NCI-H460 (cell line): Measurements from ENCODE around the gene CEP89. TPM values are rescaled to one million over a fixed set of nuclear protein-coding genes. Genes with fewer than 3 reads are reported as not detected.
"Not testable (repeated sequence)": the region's sequence is repeated elsewhere in the genome, so short reads cannot be mapped to it uniquely, and the experiment has no call there.

Experiments used
- DNase-seq: peaks from one replicate; pipeline ENCODE4 v3.0.0-alpha.2; 2016; ENCODE audit warnings: low read depth; ENCODE audit errors: extremely low read depth
- total RNA-seq: library from RNA; depleted of rRNA; stranded (reverse); fragments of >200 nt; shearing (Covaris generic); gene quantifications from 2 replicates; pipeline ENCODE4 v1.2.3, GENCODE V29; 2014

CEP89 gene
- total RNA-seq, 1 experiment from 2014 or later, result 16.1 TPM

DNA sequence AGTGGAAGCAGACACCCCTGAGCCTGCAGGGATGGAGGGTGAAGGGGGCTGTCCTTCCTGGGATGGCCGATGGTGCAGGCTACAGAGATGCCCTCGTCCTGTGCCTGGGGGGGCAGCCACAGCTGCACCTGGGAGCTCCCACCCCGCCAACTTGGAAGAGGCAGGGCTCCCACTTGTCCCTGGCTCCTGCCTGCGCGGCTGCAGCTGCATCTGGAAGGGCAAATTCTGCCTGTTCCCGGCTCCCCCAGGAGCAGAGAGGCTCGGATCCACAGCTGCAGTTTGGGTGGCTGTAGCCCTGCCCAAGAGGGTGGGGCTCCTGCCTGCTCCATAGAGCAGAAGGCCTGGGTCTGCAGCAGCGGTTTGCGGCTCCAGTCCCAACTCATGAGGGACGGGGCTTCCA is 2.2 kb downstream of the CEP89 start:
- no peak for DNase-seq

DNA sequence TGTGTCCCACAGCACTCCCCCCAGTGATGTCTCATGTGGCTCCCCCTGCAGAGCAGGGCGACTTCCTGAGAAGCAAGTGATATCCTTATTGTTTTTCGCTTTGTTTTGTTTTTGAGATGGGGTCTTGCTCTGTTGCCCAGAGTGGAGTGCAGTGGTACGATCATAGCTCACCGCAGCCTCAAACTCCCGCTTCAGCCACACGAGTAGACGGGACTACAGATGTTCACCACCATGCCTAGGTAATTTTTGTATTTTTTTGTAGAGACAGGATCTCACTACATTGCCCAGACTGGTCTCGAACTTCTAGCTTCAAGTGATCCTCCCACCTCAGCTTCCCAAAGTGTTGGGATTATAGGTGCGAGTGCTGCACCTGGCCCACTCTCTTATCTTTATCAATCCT is 5.0 kb downstream of the CEP89 start:
- no peak for DNase-seq

DNA sequence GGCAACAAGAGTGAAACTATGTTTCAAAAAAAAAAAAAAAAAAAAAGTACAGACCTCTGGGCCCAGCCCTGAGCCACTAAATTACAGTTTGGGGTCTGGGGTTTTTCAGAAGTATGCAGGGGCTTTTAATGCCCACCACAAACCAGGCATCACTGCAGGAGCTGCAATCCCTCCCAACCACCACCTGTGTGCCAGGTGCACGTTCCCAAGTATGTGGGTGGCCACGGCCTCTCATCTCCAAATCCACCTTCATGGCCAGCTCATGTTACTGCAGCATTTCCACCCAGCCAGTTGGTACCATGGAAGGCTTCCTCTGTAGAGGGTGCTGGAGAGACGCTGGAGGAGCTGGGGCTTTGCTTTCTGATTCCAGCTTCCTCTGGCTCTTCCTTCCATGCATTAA is 26.5 kb downstream of the CEP89 start:
- DNase-seq, result no peak

DNA sequence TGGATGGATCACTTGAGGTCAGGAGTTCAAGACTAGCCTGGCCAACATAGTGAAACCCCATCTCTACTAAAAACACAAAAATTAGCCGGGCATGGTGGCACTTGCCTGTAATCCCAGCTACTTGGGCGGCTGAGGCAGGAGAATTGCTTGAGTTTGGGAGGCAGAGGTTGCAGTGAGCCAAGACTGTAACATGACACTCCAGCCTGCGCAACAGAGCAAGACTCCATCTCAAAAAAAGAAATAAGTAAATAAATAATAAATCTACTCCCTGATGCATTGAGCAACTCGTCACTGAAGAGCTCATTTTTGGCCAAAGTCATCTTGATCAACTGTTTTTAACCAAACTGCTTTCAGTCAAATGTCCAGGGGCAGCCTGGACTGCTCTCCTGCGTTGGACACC is 30.5 kb downstream of the CEP89 start:
- not testable (repeated sequence) for DNase-seq

DNA sequence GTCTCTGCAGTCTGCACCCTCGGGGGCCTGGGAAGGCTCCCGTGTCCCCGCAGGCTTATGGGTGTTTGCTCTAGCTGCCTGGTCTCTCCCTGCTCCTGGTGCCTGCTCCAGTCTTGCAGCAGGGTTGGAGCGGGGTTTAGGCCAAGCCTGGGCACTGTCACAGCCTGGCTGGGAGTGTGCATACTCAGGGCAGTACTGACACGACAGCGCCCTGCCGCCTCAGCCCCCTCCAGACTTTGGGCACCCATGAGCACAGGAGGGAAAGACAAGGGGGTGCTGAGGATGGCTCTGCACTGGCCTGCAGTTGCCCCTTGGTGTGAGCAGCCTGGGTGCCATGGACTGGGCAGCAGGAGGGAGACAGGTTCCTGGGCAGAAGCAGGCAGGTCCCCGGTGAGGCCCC is 35.7 kb downstream of the CEP89 start:
- DNase-seq, result no peak

DNA sequence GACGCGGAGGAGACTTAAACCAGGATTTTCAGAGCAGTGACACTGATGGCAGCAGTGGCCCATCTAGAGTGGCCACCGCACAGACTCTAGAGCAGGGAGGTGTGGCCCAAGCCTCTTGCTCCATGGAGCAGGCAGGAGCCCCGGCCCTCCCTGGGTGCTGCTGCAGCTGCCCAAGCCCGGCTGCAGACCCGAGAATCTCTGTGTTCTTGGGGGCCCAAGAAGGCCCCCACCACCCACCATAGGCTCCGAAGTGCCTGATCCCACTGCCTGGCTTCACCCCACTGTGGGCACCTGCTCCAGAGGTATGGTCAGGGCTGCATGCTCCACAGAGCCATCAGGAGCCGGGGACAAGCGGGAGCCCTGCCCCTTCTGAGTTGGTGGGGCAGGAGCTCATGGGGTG is 36.1 kb downstream of the CEP89 start:
- DNase-seq, result no peak

DNA sequence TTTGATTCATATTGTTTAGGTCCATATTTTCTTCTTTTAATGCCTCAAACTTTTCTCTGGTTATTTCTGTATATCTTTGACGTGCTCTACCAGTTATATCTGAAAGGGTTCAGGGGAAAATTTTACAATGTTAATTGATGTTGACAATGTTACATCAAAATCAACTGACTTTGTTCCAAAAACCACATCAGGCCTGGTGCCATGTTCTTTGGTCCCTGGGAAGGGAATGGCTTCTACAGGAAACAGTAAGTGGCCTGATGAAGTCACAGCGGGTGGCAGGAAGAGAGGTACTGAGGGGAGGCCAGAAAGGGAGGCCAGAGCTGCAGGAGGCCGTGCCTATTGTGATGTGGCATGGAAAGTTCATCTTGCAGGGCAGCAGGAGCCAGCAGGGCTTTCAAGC is 38.2 kb downstream of the CEP89 start:
- no peak for DNase-seq

DNA sequence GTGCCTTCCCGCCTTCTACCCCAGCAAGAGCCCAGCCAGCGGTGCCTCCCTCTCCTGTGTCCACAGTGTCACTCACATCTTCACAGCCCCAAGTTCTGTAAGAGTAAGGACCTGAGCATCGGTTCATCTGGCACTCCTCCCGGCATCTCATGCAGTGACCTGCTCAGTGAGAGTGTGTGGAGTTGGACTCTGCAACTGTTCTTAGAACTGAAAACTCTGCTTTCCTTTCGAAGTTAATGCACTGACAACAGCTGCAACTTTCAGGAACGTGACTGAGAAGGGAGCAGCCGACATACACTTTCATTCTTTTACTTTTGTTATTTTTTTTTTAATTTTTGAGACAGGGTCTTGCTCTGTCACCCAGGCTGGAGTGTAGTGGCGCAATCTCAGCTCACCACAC is 41.2 kb downstream of the CEP89 start:
- no peak for DNase-seq

DNA sequence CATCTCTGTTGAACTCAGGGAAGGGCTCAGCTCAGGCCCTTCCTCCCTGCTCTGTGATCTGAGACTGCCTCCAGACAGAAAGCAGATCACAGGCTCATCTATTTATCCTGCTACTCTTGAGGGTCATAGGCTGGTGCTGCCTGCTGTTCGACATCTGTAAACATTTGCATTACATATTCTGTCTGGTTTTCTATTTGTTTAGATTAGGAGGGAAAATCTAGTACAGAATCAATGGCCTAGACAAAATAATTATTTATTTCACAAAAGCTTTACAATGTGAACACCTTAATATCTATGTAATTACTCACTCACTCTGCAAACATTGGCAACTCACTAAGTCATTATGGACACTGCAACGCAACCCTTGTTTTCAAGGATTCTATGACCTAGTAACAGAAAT is 43.0 kb downstream of the CEP89 start:
- DNase-seq, result no peak

DNA sequence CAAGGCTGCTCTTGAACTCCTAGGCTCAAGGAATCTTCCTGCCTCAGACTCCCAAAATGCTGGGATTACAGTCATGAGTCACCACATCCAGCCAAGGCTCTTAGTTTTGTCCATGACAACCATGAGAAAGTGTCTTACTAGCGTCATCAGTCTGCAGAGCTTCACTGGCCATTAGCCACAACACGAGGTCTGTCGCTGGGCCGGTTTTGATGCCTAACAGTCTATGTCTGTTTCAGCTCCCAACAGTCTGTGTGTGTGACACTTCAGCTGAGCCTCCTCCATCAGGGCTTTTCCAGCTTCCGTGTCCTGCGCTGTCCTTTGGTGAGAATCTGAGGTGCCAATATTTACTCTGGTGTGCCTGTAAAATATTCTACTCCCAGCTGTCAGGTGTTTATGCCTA is 47.6 kb downstream of the CEP89 start:
- no peak for DNase-seq

DNA sequence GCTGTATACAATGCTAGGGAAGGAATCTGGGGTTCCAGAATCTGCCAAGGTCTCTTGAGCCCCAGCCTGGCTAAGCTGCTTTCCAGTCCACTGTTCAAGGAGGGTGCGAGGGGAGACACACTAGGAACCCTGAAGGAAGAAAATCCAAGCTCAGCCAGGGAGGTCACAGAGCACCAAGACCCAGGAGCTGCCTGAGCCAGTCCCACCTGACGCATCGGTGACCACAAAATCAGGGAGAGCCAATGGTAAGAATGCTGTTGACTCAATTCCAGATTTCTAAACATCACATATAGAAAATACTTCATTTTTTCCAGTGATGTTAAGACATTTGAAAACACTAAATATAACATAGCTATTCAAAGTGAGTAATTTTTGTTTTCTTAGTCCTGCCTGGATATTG is 50.1 kb downstream of the CEP89 start:
- no peak for DNase-seq

DNA sequence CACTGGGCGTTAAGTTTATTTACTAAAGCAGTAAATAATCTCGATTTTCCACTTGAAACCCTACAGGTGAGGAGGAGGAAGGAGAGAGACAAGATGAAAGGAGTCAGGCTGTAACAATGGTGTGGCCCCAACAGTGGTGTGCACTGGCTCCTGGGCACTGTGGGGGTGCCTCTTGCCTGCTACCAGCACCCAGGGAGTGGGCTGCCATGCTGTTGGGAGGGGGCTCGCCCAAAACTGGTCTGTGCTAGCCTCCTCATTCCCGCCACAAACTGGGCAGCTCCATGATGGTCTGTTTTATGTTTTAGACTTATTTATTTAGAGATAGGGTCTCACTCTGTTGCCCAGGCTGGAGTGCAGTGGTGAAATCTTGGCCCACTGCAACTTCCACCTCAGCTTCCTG is 52.4 kb downstream of the CEP89 start:
- DNase-seq, result no peak

DNA sequence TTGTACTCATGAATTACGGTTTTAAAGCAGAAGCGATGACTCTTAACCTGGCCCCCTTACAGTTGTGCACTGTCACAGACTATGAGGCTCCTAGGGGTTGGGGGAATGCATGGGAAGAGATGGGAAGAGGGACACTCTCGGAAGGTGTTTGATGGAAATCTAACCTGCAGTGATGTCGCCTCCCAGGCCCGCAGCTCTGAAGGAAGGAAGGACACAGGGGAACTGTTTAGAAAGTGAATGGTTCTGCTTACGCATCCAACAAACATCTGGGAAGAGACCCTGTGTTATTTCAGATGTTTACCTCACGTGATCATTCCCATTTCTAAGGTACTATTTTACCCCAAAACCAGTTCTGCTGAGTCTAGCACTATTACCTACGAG is 54.2 kb downstream of the CEP89 start:
- DNase-seq, result no peak

DNA sequence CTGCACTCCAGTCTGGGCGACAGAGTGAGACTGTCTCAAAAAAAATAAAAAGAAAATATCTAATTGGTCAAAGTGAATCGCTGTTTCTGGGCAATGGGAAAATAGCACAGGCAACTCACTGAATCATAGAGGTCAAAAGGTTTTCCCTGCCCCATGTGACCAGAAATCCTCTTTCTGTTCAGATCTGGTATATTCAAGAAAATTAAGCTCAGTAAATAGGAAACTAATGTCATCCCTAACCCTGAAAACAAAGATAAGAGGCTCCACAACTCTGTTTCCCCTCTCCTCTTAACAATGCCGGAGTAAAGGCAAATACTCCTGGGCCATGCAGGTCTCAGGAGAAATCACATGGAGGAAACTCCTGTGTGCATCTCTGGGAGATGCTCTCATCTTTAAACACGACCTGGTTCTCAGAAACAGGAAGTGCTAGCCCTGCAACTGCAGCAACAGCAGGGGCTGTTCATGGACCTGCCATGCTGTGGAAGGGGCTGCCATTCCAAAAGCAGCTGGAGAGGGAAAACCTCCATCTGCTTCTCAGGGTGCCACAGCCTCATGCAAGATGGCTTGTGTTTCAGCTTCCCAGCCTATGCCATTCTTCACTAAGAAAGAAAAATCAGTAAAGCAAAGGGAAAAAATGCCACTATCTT is 54.7 kb downstream of the CEP89 start:
- DNase-seq, result no peak

DNA sequence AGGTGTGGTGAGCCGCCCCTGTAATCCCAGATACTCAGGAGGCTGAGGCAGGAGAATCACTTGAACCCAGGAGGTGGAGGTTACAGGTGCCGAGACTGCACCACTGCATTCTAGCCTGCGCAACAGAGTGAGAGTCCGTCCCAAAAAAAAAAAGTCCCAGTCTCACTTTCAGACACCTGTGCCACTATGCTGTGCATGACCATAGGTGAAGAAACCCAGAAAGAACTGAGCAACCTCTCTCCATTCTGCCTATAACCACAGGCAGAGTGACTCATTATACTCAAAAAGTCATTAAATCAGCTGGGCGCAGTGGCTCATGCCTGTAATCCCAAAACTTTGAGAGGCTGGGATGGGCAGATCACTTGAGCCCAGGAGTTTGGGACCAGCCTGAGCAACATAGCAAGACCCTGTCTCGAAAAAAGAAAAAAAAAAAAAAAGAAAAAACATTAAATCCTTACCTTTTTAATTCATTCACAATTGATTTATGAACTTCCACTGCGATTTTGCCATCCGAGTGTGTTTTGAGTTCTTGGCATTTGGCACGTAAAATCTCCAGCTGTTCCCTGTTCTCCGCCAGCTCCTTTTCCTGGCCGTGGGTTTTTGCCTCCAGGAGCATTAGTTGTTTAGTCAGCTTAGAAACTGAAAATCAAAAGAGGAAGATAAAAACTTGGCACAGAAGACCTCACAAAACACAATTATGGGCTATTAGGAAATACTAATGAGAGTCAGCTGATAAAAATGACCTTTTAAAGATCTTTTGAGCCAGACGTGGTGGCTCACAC is 56.7 kb downstream of the CEP89 start:
- DNase-seq, result no peak

DNA sequence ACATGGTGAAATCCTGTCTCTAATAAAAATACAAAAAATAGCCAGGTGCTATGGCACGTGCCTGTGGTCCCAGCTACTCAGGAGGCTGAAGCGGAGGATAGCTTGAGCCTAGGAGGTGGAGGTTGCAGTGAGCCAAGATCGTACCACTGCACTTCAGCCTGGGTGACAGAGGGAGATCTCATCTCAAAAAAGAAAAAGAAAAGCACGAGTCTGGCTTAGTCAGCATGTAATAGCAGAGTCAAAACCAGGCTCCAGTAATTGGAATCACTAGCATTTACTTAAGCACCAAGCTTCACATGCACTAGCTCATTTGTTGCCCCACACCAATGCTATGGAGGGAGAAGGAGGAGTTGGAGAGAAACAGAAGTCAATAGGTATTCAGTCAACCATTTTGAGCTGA is 60.3 kb downstream of the CEP89 start:
- DNase-seq, result no peak

DNA sequence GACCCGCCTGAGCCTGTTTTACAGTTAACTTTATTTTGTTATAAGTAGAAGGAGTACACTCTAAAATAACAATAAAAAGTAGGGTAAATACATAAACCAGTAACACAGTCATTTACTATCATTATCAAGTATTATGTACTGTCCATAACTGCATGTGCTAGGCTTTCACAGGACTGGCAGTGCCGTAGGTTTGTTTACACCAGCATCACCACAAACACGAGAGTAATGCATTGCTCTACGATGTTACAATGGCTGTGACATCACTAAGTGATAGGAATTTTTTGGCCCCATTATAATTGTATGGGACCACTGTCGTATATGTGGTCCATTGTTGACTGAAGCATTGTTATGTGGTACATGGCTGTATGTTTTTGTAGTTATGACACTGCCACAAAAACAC is 60.9 kb downstream of the CEP89 start:
- DNase-seq, result no peak

DNA sequence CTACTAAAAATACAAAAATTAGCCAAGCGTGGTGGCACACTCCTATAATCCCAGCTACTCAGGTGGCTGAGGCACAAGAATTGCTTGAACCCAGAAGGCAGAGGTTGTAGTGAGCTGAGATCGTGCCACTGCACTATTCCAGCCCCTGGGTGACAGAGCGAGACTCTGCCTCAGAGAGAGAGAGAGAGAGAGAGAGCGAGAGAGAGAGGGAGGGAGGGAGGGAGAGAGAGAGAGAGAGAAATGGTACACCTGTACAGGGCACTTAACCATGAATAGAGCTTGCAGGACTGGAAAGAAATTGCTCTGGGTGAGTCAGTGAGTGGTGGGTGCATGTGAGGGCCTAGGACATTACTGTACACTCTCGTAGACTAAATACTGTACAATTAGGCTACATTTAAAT is 61.7 kb downstream of the CEP89 start:
- no peak for DNase-seq

DNA sequence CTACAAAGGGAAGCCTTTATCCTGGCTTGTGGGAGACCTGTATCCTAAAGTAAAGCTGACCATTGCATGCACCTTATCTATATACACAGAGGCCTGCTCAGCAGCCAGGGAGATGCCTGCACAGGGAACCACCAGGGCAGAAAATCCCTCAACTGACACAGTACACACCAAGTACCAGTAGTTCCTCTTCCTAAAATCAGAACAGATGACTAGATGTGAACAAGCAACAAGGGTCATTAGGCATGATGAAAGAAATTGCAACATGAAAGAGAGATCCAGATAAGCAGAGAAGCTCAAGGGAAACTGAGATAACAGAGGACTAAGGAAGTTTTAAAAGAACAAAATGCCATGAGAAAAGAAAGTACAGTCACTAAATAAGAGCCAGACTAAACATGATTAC is 62.5 kb downstream of the CEP89 start:
- no peak for DNase-seq

DNA sequence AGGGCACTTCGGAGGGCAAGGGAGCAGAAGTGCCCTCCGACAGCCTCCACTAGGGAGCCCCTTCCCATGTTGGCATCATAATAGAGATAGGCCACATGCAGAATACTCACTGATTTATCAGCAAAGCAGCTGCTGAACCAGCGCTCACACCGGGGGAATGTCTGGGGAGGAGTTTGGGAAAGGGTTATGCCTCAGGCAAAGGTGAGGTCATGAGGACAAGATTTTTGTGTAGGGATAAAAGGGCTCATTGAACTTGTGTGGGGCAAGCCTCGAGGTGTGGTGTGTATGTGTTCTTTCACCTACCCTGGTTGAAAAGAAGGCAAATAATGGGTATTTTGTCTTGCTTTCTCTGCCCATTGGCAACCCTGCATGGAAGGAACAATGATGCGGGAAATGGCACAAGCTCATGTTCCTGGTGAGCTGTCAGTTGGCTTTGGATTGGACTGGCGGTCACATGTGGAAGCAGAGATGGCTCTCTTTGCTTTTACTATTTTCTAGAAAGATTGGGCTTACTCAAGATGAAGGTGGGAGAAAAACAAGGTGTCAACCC is 63.0 kb downstream of the CEP89 start:
- DNase-seq, result no peak

DNA sequence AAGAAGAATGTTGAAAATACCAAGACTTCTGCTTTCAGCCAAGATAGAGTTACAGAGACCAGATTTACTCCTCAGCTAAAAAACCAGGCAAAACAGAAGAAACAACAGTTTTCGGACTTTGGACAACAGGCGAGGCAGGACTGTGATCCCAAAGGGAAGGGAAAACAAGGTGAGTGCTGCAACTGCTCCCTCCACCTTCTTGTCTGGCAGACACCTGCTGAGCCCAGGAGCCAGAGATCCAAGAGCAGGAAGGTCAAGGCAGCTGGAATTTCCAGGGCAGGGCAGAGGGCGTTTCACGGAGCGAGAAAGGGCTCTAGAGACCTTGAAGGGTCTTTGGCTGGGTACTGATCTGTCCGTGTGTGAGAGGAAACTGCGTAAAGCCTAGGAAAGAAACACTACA is 69.3 kb downstream of the CEP89 start:
- DNase-seq, result no peak

DNA sequence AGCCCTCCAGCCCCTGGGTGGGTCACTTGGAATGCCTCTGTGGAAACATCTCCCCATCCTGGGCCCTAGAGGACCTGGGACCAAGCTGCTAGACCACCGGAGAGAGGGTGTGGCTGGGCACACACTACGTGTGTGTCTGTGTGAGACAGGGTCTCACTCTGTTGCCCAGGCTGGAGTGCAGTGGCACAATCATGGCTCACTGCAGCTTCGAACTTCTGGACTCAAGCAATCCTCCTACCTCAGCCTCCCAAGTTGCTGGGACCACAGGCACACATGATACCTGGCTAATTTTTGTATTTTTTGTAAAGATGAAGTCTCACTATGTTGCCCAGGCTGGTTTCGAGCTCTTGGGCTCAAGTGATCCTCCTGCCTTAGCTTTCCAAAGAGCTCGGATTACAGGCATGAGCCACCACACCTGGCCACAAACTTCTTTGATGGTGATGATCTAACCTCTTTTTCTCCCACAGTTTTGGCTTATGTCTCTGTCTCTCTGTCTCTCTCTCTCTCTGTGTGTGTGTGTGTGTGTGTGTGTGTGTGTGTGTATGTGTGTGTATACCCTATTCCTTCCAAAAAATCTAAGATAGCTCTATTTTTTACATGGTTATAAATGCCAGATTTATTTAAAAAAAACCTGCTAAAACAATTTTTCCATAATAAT is 70.1 kb downstream of the CEP89 start:
- DNase-seq, result no peak
